ENCODE measurements around the gene SLC25A25. TPM values are rescaled to one million over a fixed set of nuclear protein-coding genes. Genes with fewer than 3 reads are reported as not detected.

Gene SLC25A25
- total RNA-seq, 2 experiments from 2014 or later, result 16.9 to 17.7 TPM

GRCh38 chr9:128124451-128124850, 56.4 kb downstream of the SLC25A25 start:
- POLR2A ChIA-PET, result no interaction called here
- H3K27ac Mint-ChIP-seq, result peak overlapping the region; percentile 50

GRCh38 chr9:128124873-128125579, 57.0 kb downstream of the SLC25A25 start:
- no peak overlapping the region for H3K4me3 ChIP-seq (ENCODE audit: low read length)
- no peaks in the 10 kb centered on the region for H3K9me3 ChIP-seq (ENCODE audit: control insufficient read depth in 1 of 2, insufficient read depth in 1 of 2, low read length in 2 of 2)
- no peak for TF ChIP-seq CTCF (IDR thresholded peaks at IDR 0.05)
- ChIA-PET CTCF (interaction anchor here (1.7 kb wide), 1 partner anchor 7 kb away, joined by 8 read pairs; no protein-coding TSS in a partner anchor), POLR2A (no interaction called here)
- Mint-ChIP-seq H3K9me3 (no peaks in the 10 kb centered on the region), H3K4me3 (peak overlapping the region; percentile 80), H3K27ac (peak overlapping the region; percentile 50), H3K4me1 (ENCODE audit: low read depth) (peaks cover 38% of the 10 kb centered on the region), H3K27me3 (no peaks in the 10 kb centered on the region), H3K36me3 (ENCODE audit: low read depth) (peaks cover 30% of the 10 kb centered on the region)
- DNase-seq (peak in 10 of 14 experiments; percentile 18 to 72 (median 31)), ATAC-seq (ENCODE audit: poor library complexity) (no peak)
- peaks cover 35% of the 10 kb centered on the region for H3K36me3 ChIP-seq (ENCODE audit: insufficient read depth, low read length)
- H3K27me3 ChIP-seq (ENCODE audit: control insufficient read depth in 1 of 2, insufficient read depth in 2 of 2, low read length in 2 of 2), result no peaks in the 10 kb centered on the region
- peaks cover 44% of the 10 kb centered on the region for H3K4me1 ChIP-seq (ENCODE audit: insufficient read depth, low read length)
- H3K27ac ChIP-seq (ENCODE audit: low read depth in 1 of 2, low read length in 2 of 2), result no peak overlapping the region
- intact Hi-C loops (cut with DNase I, micrococcal nuclease), result loop anchor here in 1 of 2 experiments (5.0 to 10.0 kb wide), 2 partner anchors 200 to 217 kb away; partner anchors contain the start of genes COQ4, SLC27A4 and TRUB2

More at GRCh38 chr9:128124451-128124850, 56.4 kb downstream of the SLC25A25 start:
- H3K27me3 ChIP-seq (ENCODE audit: control insufficient read depth in 1 of 2, insufficient read depth in 2 of 2, low read length in 2 of 2), result no peaks in the 10 kb centered on the region
- peaks cover 39% of the 10 kb centered on the region for H3K4me1 ChIP-seq (ENCODE audit: insufficient read depth, low read length)
- ATAC-seq (ENCODE audit: poor library complexity), result no peak
- peaks cover 35% of the 10 kb centered on the region for H3K4me1 Mint-ChIP-seq (ENCODE audit: low read depth)
- H3K9me3 Mint-ChIP-seq, result no peaks in the 10 kb centered on the region
- CTCF ChIA-PET, result no interaction called here
- TF ChIP-seq CTCF (IDR thresholded peaks at IDR 0.05), result no peak
- peak overlapping the region; percentile 80 for H3K4me3 Mint-ChIP-seq
- H3K36me3 ChIP-seq (ENCODE audit: insufficient read depth, low read length), result peaks cover 35% of the 10 kb centered on the region
- H3K9me3 ChIP-seq (ENCODE audit: control insufficient read depth in 1 of 2, insufficient read depth in 1 of 2, low read length in 2 of 2), result no peaks in the 10 kb centered on the region
- no peak overlapping the region for H3K4me3 ChIP-seq (ENCODE audit: low read length)
- no peaks in the 10 kb centered on the region for H3K27me3 Mint-ChIP-seq
- intact Hi-C loops (cut with DNase I, micrococcal nuclease), result loop anchor here in 1 of 2 experiments (10.0 kb wide), 1 partner anchor 200 kb away; the partner anchor contains the start of genes COQ4 and TRUB2
- H3K27ac ChIP-seq (ENCODE audit: low read depth in 1 of 2, low read length in 2 of 2), result no peak overlapping the region
- peaks cover 30% of the 10 kb centered on the region for H3K36me3 Mint-ChIP-seq (ENCODE audit: low read depth)
- no peak for DNase-seq

GRCh38 chr9:128125580-128126354, 57.7 kb downstream of the SLC25A25 start:
- H3K27me3 Mint-ChIP-seq, result no peaks in the 10 kb centered on the region
- POLR2A ChIA-PET, result interaction anchor here (1.1 to 1.3 kb wide), 2 partner anchors 9 to 125 kb away, joined by 3 read pairs; no protein-coding TSS in a partner anchor
- H3K27ac Mint-ChIP-seq, result peak overlapping the region; percentile 50
- CTCF ChIA-PET, result interaction anchor here (1.7 kb wide), 1 partner anchor 8 kb away, joined by 8 read pairs; no protein-coding TSS in a partner anchor
- no peak for ATAC-seq (ENCODE audit: poor library complexity)
- H3K9me3 Mint-ChIP-seq, result no peaks in the 10 kb centered on the region
- DNase-seq, result no peak
- H3K27me3 ChIP-seq (ENCODE audit: control insufficient read depth in 1 of 2, insufficient read depth in 2 of 2, low read length in 2 of 2), result no peaks in the 10 kb centered on the region
- H3K4me3 ChIP-seq (ENCODE audit: low read length), result no peak overlapping the region
- peak overlapping the region; percentile 80 for H3K4me3 Mint-ChIP-seq
- TF ChIP-seq CTCF (IDR thresholded peaks at IDR 0.05), result no peak
- no peak overlapping the region for H3K27ac ChIP-seq (ENCODE audit: low read depth in 1 of 2, low read length in 2 of 2)
- H3K36me3 Mint-ChIP-seq (ENCODE audit: low read depth), result peaks cover 30% of the 10 kb centered on the region
- intact Hi-C loops (cut with DNase I, micrococcal nuclease), result loop anchor here in 1 of 2 experiments (5.0 to 10.0 kb wide), 2 partner anchors 199 to 217 kb away; partner anchors contain the start of genes COQ4, SLC27A4 and TRUB2
- H3K36me3 ChIP-seq (ENCODE audit: insufficient read depth, low read length), result peaks cover 33% of the 10 kb centered on the region
- no peaks in the 10 kb centered on the region for H3K9me3 ChIP-seq (ENCODE audit: control insufficient read depth in 1 of 2, insufficient read depth in 1 of 2, low read length in 2 of 2)
- peaks cover 42% of the 10 kb centered on the region for H3K4me1 Mint-ChIP-seq (ENCODE audit: low read depth)
- H3K4me1 ChIP-seq (ENCODE audit: insufficient read depth, low read length), result peaks cover 44% of the 10 kb centered on the region
